ENCODE data around the gene DDX41.

The DDX41 gene

DNA sequence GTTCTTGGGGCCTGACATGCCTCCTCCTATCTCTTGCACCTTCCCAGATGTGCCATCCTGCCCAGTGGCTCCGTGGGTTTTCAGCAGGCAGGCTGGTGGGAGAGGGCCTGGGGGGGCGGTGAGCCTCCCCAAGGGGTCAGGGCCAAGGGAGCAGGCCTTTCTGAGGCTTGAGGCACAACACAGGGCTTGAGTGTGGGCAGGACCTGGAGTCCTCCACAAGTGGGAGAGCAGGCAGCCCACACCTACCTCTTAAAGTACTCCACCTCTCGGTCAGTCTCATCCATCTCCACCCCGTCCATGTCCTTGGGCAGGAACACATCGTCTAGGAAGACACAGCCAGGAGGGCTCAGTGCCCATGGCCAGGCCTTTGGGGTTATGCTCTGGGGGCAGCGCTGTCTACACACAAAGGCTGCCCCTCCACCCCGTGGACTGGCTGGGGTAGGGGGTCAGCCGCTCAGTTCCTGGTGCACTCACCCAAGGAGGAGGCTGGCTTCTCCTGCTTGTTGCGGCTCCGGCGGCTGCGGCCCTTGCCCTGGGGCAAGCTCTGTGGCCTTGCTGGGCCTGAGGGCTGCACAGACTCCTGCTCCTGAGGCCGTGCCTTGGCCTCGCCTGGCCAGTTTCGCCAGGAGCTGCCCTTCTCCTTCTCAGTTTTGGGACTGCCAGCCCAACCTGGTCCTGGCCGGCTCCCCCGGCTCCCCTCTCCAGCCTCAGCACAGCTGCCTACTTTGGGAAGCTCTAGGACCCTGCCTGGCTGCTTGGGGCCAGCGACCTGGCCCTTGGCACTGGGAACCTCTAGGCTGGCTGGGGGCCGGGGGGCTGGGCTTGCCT is 7.2 kb upstream of the DDX41 start:
- TF ChIP-seq, protein P1, sequence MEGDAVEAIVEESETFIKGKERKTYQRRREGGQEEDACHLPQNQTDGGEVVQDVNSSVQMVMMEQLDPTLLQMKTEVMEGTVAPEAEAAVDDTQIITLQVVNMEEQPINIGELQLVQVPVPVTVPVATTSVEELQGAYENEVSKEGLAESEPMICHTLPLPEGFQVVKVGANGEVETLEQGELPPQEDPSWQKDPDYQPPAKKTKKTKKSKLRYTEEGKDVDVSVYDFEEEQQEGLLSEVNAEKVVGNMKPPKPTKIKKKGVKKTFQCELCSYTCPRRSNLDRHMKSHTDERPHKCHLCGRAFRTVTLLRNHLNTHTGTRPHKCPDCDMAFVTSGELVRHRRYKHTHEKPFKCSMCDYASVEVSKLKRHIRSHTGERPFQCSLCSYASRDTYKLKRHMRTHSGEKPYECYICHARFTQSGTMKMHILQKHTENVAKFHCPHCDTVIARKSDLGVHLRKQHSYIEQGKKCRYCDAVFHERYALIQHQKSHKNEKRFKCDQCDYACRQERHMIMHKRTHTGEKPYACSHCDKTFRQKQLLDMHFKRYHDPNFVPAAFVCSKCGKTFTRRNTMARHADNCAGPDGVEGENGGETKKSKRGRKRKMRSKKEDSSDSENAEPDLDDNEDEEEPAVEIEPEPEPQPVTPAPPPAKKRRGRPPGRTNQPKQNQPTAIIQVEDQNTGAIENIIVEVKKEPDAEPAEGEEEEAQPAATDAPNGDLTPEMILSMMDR (IDR thresholded peaks at IDR 0.05): no peak
- Histone ChIP-seq H3K27me3 (no peaks in the 10 kb centered on the region), H3K27ac (no peak overlapping the region), H3K4me3 (ENCODE audit: low read depth in 1 of 2, low read length in 1 of 2) (no peak overlapping the region), H3K36me3 (peaks cover 94% of the 10 kb centered on the region), H3K9me3 (no peaks in the 10 kb centered on the region), H3K4me1 (ENCODE audit: control insufficient read depth in 1 of 2, insufficient read depth in 1 of 2, low read depth in 1 of 2, low read length in 1 of 2) (no peaks in the 10 kb centered on the region)

DNA sequence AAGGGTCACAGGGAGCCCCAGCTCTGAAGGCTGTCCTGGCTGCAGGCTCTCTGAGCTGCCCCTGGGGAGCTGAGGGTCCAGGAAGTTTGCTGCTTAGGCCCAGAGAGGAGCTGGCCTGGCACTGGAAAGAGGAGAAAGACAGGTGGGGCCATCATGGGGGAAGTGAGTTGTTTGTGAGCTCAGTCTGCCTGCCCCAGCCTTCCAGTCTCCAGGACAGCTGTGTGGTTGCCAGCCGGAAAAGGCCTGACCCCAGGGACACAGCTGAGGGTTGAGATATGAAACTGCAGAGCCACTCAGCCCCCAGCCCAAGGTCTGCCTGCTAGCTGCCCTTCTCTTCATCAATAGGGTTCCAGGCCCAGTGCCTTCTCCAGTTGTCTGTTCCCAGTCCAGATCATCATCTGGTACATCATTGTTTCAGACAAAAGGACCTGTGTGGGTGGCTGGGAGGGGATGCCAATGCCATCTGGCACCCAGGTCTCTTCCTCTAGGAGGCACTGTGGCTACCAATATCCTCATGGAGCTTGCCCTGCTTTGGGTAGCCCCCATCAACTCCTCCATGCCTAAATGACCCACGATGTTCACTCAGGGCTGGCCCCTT is 4.3 kb upstream of the DDX41 start:
- H3K4me3 ChIP-seq (ENCODE audit: low read depth in 1 of 2, low read length in 1 of 2): no peak overlapping the region
- no peak overlapping the region for H3K27ac ChIP-seq
- H3K36me3 ChIP-seq: peaks cover 65% of the 10 kb centered on the region
- no peaks in the 10 kb centered on the region for H3K27me3 ChIP-seq
- no peaks in the 10 kb centered on the region for H3K9me3 ChIP-seq
- H3K4me1 ChIP-seq (ENCODE audit: control insufficient read depth in 1 of 2, insufficient read depth in 1 of 2, low read depth in 1 of 2, low read length in 1 of 2): peaks cover 12 to 13% of the 10 kb centered on the region in 2 experiments
- TF ChIP-seq, protein P1 (IDR thresholded peaks at IDR 0.05): no peak

DNA sequence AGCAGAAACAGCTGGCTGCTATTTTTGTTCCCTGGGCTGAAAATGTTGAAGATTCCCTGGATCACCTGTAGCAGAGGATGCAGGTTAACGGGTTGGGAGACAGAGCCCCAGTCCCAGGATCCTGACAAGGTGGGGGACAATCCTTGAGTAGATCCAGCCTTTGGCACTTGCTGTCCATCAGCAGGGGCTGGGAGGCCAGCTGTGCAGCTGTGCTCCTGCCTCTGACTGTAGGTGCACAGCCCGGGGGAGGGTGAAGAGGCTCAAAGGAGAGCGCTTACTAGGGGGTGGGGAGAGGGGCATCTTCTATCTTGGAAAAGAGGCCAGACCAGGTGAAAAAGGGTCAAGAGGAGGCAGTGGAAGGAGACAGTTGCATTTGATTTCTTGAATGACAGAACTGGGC is 3.5 kb upstream of the DDX41 start:
- TF ChIP-seq, protein P1 (IDR thresholded peaks at IDR 0.05): no peak
- Histone ChIP-seq H3K27me3 (no peaks in the 10 kb centered on the region), H3K36me3 (peaks cover 58% of the 10 kb centered on the region), H3K4me3 (ENCODE audit: low read depth in 1 of 2, low read length in 1 of 2) (no peak overlapping the region), H3K4me1 (ENCODE audit: control insufficient read depth in 1 of 2, insufficient read depth in 1 of 2, low read depth in 1 of 2, low read length in 1 of 2) (peaks cover 18 to 20% of the 10 kb centered on the region in 2 experiments), H3K9me3 (no peaks in the 10 kb centered on the region), H3K27ac (no peak overlapping the region)

DNA sequence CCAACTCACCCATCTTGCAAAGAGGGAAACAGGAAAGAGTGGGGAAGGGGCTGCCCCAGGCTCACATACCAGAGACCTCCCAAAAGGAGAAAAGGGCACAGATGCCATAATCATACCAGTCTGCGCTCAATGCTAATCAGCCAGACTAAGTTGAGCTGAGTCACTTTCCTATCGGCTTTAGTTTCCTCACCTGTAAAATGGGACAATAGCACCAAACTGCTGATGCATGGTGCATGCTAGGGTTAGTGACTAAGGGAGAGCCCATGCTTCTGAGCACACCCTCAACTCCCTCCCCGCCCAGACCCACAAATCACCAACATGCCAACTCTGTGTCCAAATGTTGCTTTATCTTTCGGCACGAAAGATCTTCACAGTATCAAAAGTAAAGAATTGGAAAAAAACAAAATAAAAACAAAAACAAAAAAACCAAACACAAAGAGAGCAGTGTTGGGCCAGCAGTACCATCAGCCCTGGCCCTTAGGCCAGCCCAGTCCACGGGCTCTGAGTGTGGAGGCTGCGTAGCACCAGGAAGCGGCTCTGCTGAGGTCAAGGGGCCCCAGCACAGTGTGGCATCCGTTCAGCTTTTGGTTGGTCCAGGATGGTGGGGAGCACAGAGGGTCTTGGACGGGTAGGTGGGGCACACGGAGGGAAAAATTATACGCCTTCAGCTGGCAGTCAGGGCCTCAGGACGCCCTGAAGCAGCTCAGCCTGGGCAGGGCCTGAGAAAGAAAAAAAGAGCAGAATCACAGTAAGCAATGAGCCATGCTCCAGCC is 2.9 kb upstream of the DDX41 start:
- no peak overlapping the region for H3K4me3 ChIP-seq (ENCODE audit: low read depth in 1 of 2, low read length in 1 of 2)
- peaks cover 18 to 21% of the 10 kb centered on the region in 2 experiments for H3K4me1 ChIP-seq (ENCODE audit: control insufficient read depth in 1 of 2, insufficient read depth in 1 of 2, low read depth in 1 of 2, low read length in 1 of 2)
- H3K27ac ChIP-seq: peak overlapping the region; percentile 31
- TF ChIP-seq, protein P1 (IDR thresholded peaks at IDR 0.05): no peak
- no peaks in the 10 kb centered on the region for H3K27me3 ChIP-seq
- no peaks in the 10 kb centered on the region for H3K9me3 ChIP-seq
- H3K36me3 ChIP-seq: peaks cover 57% of the 10 kb centered on the region

DNA sequence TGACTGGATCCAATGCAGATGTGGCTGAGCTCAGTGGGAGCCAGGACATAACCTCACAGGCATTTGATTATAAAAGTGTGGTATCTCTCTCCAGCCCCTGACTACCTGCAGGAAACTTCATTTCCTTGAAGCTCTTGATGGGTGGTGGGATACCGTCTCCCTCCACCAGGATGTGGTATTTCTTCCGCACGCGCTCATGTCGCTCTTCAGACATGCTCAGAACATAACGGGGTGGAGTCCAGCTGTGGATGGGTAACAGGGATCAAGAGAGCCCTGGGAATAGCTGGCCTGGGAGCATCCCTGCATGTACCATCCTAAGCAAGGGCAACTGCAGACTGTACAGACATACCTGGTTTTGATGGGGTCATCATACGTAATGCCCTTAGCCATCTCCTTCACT is 1.2 kb downstream of the DDX41 start:
- peak overlapping the region; percentile 86 for H3K27ac ChIP-seq
- peaks cover 38 to 40% of the 10 kb centered on the region in 2 experiments for H3K4me1 ChIP-seq (ENCODE audit: control insufficient read depth in 1 of 2, insufficient read depth in 1 of 2, low read depth in 1 of 2, low read length in 1 of 2)
- H3K36me3 ChIP-seq: peaks cover 48% of the 10 kb centered on the region
- peak overlapping the region; percentile 89 to 91 for H3K4me3 ChIP-seq (ENCODE audit: low read depth in 1 of 2, low read length in 1 of 2)
- TF ChIP-seq, protein P1 (IDR thresholded peaks at IDR 0.05): no peak
- H3K27me3 ChIP-seq: no peaks in the 10 kb centered on the region
- no peaks in the 10 kb centered on the region for H3K9me3 ChIP-seq

Data from neutrophil (primary cell).